Measurements from ENCODE around the gene TMEM190. TPM values are rescaled to one million over a fixed set of nuclear protein-coding genes. Genes with fewer than 3 reads are reported as not detected.

TMEM190 gene
- total and polyA plus RNA-seq, 10 of the 15 experiments (the other 5 are each of a cell fraction or from before 2014, with no cell fraction given) = not detected

GRCh38 chr19:55419103-55419502, 42.5 kb downstream of the TMEM190 start:
- ATAC-seq (0 out of 3 replicates have a peak, but pooled peaks have one; percentile 21), FAIRE-seq (no peak), DNase-seq (ENCODE audit: low read depth, low spot score) (no peak)
- no peaks in the 10 kb centered on the region for H3K79me2 ChIP-seq (ENCODE audit: control insufficient read depth, insufficient read depth, low read length)
- H3K36me3 ChIP-seq (ENCODE audit: control insufficient read depth in 2 of 2, insufficient read depth in 2 of 2, low read length in 1 of 2) = no peaks in the 10 kb centered on the region
- BruUV-seq (replicated peaks) = no TSS peak
- ChIA-PET POLR2A (interaction anchor here (0.6 kb wide), 1 partner anchor 143 kb away, joined by 4 read pairs; no protein-coding TSS in a partner anchor), SMC1A (ENCODE audit: uncharacterized antibody, unreplicated experiment) (interaction anchor here (1.2 to 1.6 kb wide), 4 partner anchors 118 to 208 kb away, joined by 3 to 4 read pairs (median 3); no protein-coding TSS in a partner anchor), CTCF (interaction anchor here (1.0 to 2.0 kb wide), 5 partner anchors 85 to 279 kb away, joined by 4 to 8 read pairs (median 7); no protein-coding TSS in a partner anchor), RAD21 (ENCODE audit: unreplicated experiment) (no interaction called here)
- intact Hi-C loops (cut with micrococcal nuclease; ENCODE audit: unreplicated experiment) (loop anchor here (2.0 kb wide), 1 partner anchor 126 kb away; no protein-coding TSS in a partner anchor), in situ Hi-C loops (cut with MboI) (loop anchor here (5.0 kb wide), 2 partner anchors 207 to 277 kb away; no protein-coding TSS in a partner anchor)
- no peak overlapping the region for H2AFZ ChIP-seq (ENCODE audit: control insufficient read depth, low read depth, low read length)
- no peaks in the 10 kb centered on the region; the same call in 2 of the 3 replicates for H3K9me3 ChIP-seq (replicated peaks; ENCODE audit: control insufficient read depth, insufficient read depth, low read length)
- H4K20me1 ChIP-seq (ENCODE audit: control insufficient read depth, insufficient read depth) = no peaks in the 10 kb centered on the region
- H3K4me3 ChIP-seq = no peak overlapping the region
- no peaks in the 10 kb centered on the region for H3K27me3 ChIP-seq (replicated peaks in 1 of 2; ENCODE audit: control insufficient read depth in 2 of 2, insufficient read depth in 2 of 2, low read length in 1 of 2)
- no peak overlapping the region for H3K4me2 ChIP-seq (ENCODE audit: control insufficient read depth, insufficient read depth)
- no peak for TF ChIP-seq MTA2 (IDR thresholded peaks at IDR 0.05; ENCODE audit: low read depth)
- TF ChIP-seq MYC (IDR thresholded peaks at IDR 0.05; ENCODE audit: insufficient read depth, insufficient read length, insufficient replicate concordance, low read length, severe bottlenecking) = no peak
- TF ChIP-seq IRF4 (IDR thresholded peaks at IDR 0.05; ENCODE audit: low read depth, low read length) = no peak
- TF ChIP-seq SREBF2 (IDR thresholded peaks at IDR 0.05; ENCODE audit: low read length) = no peak
- TF ChIP-seq POLR2AphosphoS5 (IDR thresholded peaks at IDR 0.05; ENCODE audit: low read length) = no peak
- no peak for TF ChIP-seq CHD2 (IDR thresholded peaks at IDR 0.05; ENCODE audit: borderline replicate concordance, low read depth, low read length)
- TF ChIP-seq CBX3 (IDR thresholded peaks at IDR 0.05; ENCODE audit: borderline replicate concordance, low read depth) = no peak
- TF ChIP-seq POLR2AphosphoS2 (IDR thresholded peaks at IDR 0.05; ENCODE audit: low read depth, low read length) = no peak
- no peaks in the 10 kb centered on the region for H3K4me1 ChIP-seq (ENCODE audit: control insufficient read depth, insufficient read depth, low read length)
- no peak overlapping the region for H3K27ac ChIP-seq (ENCODE audit: control insufficient read depth, insufficient read depth)
- H3K9ac ChIP-seq (ENCODE audit: control insufficient read depth, insufficient read depth, low read length) = no peak overlapping the region
- 23% methylated on average over 5 of the region's 5 CpGs for WGBS (ENCODE audit: insufficient coverage, insufficient replicate concordance, low lambda C conversion rate, missing lambda C conversion rate)

Data from GM12878 (cell line).